GM12892 (cell line): ENCODE results near the gene TOGARAM1.

Source experiments
- POLR2A ChIP-seq: IDR thresholded peaks from 2 replicates; pipeline ENCODE4 v1.6.1; 2011; ENCODE audit warnings: low read depth, low read length, control low read depth
- POLR2AphosphoS5 ChIP-seq: IDR thresholded peaks from 2 replicates; pipeline ENCODE4 v1.6.1; 2011; ENCODE audit warnings: low read depth, low read length, control low read depth

DNA sequence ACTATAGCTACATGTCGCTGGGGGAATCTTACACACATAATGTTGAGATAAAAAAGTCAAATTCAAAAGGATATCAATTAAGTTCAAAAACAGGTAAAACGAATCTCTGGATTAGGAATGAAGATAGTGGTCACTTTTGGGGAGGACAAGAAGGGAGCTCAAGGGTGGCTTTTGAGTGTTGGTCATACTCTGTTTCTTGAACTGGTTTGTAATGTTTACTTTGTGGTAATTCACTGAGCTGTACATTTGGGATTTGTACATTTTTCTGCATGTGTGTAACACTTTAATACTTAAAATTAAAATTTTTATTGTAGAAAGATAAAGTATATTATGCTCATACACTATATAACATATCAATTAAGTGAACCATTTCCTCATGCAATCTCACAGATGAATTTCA is 26.8 kb upstream of the TOGARAM1 start:
- TF ChIP-seq POLR2AphosphoS5 (no peak), POLR2A (no peak)
